ENCODE results near the gene ADD3.
A peak's percentile ranks its signal among the peaks of the same experiment; 100 is the strongest.

ADD3 gene

DNA sequence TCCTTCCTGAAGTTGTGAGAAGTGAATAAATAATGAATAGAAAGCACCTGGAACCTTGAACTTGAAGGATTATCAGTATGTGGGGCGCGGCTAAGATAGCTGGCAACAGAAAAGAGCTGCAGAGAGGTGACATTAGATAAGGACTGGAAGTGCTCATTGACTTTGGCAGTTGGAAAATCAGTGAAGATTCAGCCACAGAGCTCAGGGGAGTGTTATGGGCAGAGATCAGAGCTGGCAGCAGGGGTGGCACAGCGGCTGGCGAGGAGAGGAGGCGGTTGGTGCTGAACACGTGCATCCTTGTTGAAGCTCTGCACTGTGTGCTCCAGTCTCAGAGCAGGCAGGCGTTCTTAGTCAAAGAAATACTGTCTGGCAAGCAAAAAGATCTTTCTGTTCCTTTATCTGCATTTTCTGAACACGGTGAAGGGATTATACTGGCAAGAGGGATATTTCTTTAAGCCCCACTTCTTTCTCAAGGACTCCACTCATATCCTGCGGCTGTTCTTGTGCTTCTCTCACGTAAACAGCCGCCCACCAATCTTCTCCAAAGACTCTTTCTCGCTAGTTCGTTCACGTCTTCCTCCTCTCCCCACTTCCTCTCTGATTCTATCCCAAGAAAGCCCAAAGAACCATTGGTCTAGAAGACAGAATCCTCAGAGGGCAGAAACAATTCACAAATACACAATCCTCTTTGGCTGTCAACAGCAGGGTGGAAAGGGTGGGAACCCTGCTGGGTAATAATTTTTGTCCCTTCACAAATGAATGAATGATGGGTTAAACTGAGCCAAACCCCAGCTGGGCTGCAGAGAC lies 38.6 kb upstream of the ADD3 start:
- H3K4me3 ChIP-seq (ENCODE audit: low read depth in 1 of 2, low read length in 2 of 2) = no peak overlapping the region
- no peaks in the 10 kb centered on the region for H3K4me1 ChIP-seq (ENCODE audit: insufficient read depth, low read length)
- no peaks in the 10 kb centered on the region for H3K36me3 ChIP-seq (ENCODE audit: insufficient read depth, low read length)
- H3K27ac ChIP-seq (ENCODE audit: low read depth, low read length) = no peak overlapping the region
- no peaks in the 10 kb centered on the region for H3K27me3 ChIP-seq (ENCODE audit: control insufficient read depth in 1 of 2, insufficient read depth in 2 of 2, low read length in 2 of 2)
- no peak overlapping the region for H3K9ac ChIP-seq (ENCODE audit: low read length)
- no peaks in the 10 kb centered on the region for H3K9me3 ChIP-seq (ENCODE audit: low read length)

DNA sequence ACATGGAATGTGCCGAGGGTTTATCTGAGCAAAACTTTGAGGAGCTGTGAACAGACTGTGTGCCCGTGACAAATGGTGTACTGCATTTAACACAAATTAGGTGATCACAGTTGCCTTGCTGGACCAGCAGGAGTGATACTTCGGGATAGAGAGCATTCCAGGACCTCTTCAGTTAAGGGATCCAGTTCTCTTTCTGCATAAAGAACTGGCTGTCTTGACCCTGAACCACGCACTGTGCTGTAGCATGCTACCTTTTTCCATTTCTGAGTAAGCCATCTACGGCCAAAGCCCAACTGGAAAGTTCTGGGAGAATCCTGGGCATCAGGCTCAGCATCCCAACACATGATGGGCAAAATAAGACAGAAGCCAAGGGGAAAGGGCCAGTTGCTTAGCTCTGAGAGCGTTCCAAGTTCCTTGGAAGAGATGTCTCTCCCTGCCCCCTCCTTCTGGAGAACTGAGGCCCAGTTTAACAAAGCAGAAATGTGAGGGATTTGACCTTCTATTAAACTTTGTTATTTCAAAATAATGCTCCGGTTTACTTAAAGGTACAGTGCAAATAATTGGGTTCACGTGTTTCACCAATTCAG lies 37.9 kb upstream of the ADD3 start:
- Histone ChIP-seq H3K9ac (ENCODE audit: low read length) (no peak overlapping the region), H3K4me1 (ENCODE audit: insufficient read depth, low read length) (peaks cover under 1% of the 10 kb centered on the region), H3K4me3 (ENCODE audit: low read depth in 1 of 2, low read length in 2 of 2) (no peak overlapping the region)

DNA sequence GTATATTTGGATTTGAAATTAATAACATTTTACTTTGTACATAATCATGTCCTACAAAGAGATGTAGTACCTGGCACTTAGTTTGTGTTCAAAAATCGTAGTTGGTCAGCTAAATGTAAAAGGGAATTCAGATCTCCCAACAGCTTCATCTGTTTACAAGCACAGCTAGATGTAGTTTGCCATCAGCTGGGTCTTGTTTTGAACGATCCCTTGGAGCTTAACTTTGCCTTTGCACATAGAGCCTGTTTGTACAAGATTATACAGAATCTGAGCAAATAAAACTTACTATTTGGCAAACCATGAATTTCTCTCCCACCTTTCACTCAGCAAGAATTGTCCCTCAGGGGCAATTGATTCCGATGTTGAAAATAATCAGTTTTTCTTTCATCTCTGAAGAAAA lies 36.1 kb upstream of the ADD3 start:
- Histone ChIP-seq H3K27ac (ENCODE audit: low read depth, low read length) (no peak overlapping the region), H3K9ac (ENCODE audit: low read length) (no peak overlapping the region), H3K36me3 (ENCODE audit: insufficient read depth, low read length) (no peaks in the 10 kb centered on the region), H3K4me1 (ENCODE audit: insufficient read depth, low read length) (peaks cover 6% of the 10 kb centered on the region), H3K27me3 (ENCODE audit: control insufficient read depth in 1 of 2, insufficient read depth in 2 of 2, low read length in 2 of 2) (no peaks in the 10 kb centered on the region), H3K4me3 (ENCODE audit: low read depth in 1 of 2, low read length in 2 of 2) (no peak overlapping the region), H3K9me3 (ENCODE audit: low read length) (no peaks in the 10 kb centered on the region)

More for the DNA sequence above, 37.9 kb upstream of the ADD3 start:
- no peaks in the 10 kb centered on the region for H3K27me3 ChIP-seq (ENCODE audit: control insufficient read depth in 1 of 2, insufficient read depth in 2 of 2, low read length in 2 of 2)
- H3K9me3 ChIP-seq (ENCODE audit: low read length) = no peaks in the 10 kb centered on the region
- H3K27ac ChIP-seq (ENCODE audit: low read depth, low read length) = no peak overlapping the region
- no peaks in the 10 kb centered on the region for H3K36me3 ChIP-seq (ENCODE audit: insufficient read depth, low read length)

DNA sequence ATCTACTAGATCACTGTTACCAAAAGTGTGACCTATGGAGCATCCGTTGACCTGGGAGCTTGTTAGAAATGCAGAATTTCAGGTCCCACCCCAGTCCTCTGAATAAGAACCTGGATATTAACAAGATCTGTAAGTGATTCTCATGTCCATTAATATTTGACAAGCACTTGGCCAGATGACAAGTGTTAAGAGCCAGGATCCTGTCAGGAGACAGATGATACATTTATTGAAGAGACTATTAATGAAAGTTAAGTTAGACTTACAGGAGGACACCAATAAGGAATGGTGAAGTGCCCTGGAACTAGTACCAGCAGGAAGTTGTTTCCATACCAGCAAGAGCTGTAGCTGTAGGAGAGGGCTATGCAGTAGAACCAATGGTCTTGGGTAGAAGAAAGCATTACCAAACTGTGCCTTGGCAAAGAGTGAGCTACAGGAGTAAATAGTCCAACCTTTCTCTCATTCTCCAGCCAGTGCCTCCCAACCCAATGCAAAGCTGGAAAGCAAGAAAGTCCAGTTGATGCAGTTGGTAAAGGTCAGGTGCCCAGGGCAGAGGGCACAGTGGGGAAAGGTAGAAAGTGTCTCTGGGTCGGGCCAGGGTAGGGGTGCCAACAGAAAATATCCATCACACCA lies 35.3 kb upstream of the ADD3 start:
- H3K9me3 ChIP-seq (ENCODE audit: low read length) = no peaks in the 10 kb centered on the region
- no peaks in the 10 kb centered on the region for H3K27me3 ChIP-seq (ENCODE audit: control insufficient read depth in 1 of 2, insufficient read depth in 2 of 2, low read length in 2 of 2)
- H3K36me3 ChIP-seq (ENCODE audit: insufficient read depth, low read length) = no peaks in the 10 kb centered on the region
- peaks cover 11% of the 10 kb centered on the region for H3K4me1 ChIP-seq (ENCODE audit: insufficient read depth, low read length)
- no peak overlapping the region for H3K27ac ChIP-seq (ENCODE audit: low read depth, low read length)
- no peak overlapping the region for H3K9ac ChIP-seq (ENCODE audit: low read length)
- no peak overlapping the region for H3K4me3 ChIP-seq (ENCODE audit: low read depth in 1 of 2, low read length in 2 of 2)

DNA sequence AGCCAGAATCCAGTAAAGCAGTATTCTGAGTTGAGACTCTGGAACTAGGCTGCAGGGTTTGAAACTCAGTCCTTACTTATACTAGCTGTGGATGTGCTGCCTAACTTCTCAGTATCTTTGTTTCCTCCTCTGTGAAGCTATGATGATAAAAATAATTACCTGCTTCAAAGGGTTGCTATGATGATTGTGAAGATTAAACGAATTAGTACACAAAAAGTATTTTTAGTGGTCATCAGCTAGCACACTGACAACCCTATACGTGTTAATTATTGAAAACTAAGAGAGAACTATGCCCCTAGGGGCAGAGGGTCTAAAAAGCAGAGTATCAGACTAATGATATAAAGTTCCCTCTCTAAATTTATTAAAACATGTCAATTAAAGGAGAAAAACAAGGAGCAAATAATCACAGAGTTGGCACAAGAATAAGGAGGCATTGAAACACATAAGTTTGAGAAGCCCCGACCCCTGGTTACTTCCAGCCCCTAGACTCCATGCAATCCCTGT lies 34.4 kb upstream of the ADD3 start:
- H3K27me3 ChIP-seq (ENCODE audit: control insufficient read depth in 1 of 2, insufficient read depth in 2 of 2, low read length in 2 of 2) = no peaks in the 10 kb centered on the region
- H3K9me3 ChIP-seq (ENCODE audit: low read length) = no peaks in the 10 kb centered on the region
- no peak overlapping the region for H3K27ac ChIP-seq (ENCODE audit: low read depth, low read length)
- no peaks in the 10 kb centered on the region for H3K36me3 ChIP-seq (ENCODE audit: insufficient read depth, low read length)
- no peak overlapping the region for H3K4me3 ChIP-seq (ENCODE audit: low read depth in 1 of 2, low read length in 2 of 2)
- no peak overlapping the region for H3K9ac ChIP-seq (ENCODE audit: low read length)
- peaks cover 18% of the 10 kb centered on the region for H3K4me1 ChIP-seq (ENCODE audit: insufficient read depth, low read length)

DNA sequence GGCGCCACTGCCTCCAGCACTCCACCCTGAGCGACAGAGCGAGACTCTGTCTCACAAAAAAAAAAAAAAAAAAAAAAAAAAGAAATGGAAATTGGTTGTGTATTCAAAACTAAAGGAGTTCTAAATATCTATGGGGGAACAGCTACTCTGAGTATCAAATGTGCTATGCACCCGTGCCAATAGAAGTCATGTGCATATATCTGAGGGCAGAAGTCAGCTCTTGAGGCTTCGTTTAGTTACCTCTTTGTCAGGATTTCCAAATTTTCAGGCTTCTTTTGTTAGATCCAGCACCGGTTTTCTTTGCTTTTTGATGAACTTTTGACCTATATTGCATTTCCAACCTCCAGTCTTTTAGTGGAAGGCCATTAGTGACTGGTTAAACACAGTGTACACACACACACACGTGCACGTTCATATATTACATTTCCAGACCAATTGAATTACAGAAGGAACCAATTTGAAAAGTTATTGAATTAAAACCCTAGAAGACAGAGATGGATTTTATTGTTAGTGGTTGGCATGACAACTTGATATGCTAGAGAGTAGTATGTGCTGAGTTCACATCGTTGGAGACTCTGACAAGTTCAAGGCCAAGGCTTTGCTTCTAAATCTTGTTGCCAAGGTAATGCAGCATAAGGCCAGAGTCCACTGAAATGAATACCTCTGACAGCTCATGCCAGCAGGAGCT lies 33.1 kb upstream of the ADD3 start:
- no peaks in the 10 kb centered on the region for H3K9me3 ChIP-seq (ENCODE audit: low read length)
- H3K4me3 ChIP-seq (ENCODE audit: low read depth in 1 of 2, low read length in 2 of 2) = no peak overlapping the region
- no peak overlapping the region for H3K9ac ChIP-seq (ENCODE audit: low read length)
- H3K27ac ChIP-seq (ENCODE audit: low read depth, low read length) = no peak overlapping the region
- no peaks in the 10 kb centered on the region for H3K36me3 ChIP-seq (ENCODE audit: insufficient read depth, low read length)
- no peaks in the 10 kb centered on the region for H3K27me3 ChIP-seq (ENCODE audit: control insufficient read depth in 1 of 2, insufficient read depth in 2 of 2, low read length in 2 of 2)
- H3K4me1 ChIP-seq (ENCODE audit: insufficient read depth, low read length) = peaks cover 18% of the 10 kb centered on the region

DNA sequence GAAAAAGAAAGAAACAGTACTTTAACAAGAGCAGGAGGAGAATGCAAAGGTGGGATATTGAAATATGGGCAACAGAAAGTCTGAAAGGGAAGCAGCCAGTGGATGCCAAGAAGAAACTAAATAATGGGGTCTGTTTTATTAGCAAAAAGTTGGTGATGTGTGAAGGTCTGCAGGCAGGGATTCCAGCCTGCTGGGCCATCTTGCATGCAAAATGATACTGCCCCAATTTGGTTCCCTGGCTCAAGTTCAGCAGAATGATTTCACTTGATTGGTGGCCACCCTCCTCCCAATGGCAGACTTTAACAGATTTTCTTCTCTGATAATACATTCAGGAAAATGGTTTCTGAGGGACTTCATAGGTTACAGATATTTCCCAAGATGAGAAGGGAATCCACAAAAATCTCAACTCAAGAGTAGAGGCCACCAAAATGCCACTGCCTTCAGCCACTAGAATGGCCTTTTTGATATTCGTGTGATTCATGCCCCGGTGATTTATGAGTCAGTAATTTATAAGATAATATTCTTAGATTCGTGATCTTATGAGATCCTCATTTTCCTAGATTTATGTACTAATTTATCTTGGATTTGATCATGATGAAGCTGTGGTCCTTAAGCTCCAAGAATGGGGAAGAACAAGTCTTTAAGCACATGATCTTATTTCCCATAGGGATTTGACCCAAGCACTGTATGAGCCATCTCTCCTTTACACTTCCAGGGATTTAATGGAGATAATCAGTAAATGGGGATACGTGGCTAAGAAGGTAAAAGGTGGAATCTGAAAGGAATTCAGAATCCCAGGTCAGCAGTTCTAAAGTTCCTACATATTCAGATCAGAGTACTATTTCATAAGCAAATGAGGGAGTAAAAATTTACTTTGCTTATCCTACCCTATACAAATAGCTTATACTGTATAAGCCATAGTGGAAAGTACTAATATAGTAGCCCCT lies 32.3 kb upstream of the ADD3 start:
- no peaks in the 10 kb centered on the region for H3K27me3 ChIP-seq (ENCODE audit: control insufficient read depth in 1 of 2, insufficient read depth in 2 of 2, low read length in 2 of 2)
- no peak overlapping the region for H3K4me3 ChIP-seq (ENCODE audit: low read depth in 1 of 2, low read length in 2 of 2)
- no peak overlapping the region for H3K9ac ChIP-seq (ENCODE audit: low read length)
- H3K9me3 ChIP-seq (ENCODE audit: low read length) = no peaks in the 10 kb centered on the region
- H3K27ac ChIP-seq (ENCODE audit: low read depth, low read length) = no peak overlapping the region
- H3K36me3 ChIP-seq (ENCODE audit: insufficient read depth, low read length) = no peaks in the 10 kb centered on the region
- peaks cover 18% of the 10 kb centered on the region for H3K4me1 ChIP-seq (ENCODE audit: insufficient read depth, low read length)

DNA sequence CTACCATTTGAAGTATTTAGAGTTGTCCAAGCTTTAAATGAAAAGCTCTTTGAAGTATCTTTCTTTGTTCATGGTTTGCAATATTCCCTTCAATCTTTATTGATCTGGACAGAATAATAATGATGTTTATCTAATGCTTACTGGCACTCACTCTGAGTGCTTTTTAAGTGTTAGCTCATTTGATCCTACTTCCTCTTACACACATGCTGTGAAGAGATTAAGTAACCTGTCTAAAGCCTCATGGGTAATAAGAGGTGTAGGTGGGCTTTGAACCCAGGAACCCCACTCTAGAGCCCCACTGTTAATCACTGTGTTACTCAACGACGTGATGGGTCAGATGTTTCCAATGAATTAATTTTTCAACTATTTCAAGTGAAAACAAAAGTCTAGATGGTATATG lies 31.1 kb upstream of the ADD3 start:
- peaks cover 18% of the 10 kb centered on the region for H3K4me1 ChIP-seq (ENCODE audit: insufficient read depth, low read length)
- H3K9ac ChIP-seq (ENCODE audit: low read length) = no peak overlapping the region
- no peak overlapping the region for H3K27ac ChIP-seq (ENCODE audit: low read depth, low read length)
- no peaks in the 10 kb centered on the region for H3K9me3 ChIP-seq (ENCODE audit: low read length)
- no peaks in the 10 kb centered on the region for H3K36me3 ChIP-seq (ENCODE audit: insufficient read depth, low read length)
- no peaks in the 10 kb centered on the region for H3K27me3 ChIP-seq (ENCODE audit: control insufficient read depth in 1 of 2, insufficient read depth in 2 of 2, low read length in 2 of 2)
- no peak overlapping the region for H3K4me3 ChIP-seq (ENCODE audit: low read depth in 1 of 2, low read length in 2 of 2)

DNA sequence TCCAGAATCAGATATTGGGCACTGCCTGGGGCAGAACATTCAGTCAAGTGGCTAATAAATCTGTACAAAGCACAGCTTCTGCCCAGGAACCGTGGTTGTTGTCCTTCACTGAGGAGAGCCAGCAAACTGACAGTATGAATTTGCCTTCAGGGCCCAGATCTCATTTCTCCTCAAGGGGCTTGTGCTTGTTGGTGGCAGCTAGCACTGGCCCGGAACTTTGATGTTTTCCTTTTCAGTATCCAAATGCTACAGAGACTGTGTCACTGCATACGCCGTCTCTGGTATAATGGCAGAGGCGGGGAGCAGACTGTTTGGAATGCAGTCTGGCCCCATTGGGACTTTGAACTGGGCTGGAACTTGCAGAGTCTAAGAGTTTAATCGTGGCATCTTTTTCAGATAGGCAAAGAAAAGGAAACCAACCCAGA lies 30.4 kb upstream of the ADD3 start:
- Histone ChIP-seq H3K9ac (ENCODE audit: low read length) (no peak overlapping the region), H3K27ac (ENCODE audit: low read depth, low read length) (no peak overlapping the region)

DNA sequence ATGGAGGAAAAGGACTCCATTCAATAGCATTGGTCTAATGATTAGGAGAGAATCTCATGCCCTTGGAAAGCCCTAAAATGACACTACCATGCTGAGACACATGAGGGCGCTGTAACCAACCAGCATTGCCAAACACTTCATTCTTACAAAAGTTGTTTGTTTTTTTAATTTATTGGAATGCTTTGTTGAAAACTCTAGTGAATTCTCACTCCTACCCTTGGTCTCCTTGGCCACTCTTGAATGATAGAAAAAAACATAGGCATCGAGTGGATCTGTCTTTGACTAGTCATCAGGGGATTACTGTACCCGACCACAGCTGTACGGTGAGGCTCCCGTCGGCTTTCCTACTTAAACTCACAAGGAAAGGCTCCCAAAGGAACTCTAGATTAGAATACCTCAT lies 29.3 kb upstream of the ADD3 start:
- no peaks in the 10 kb centered on the region for H3K27me3 ChIP-seq (ENCODE audit: control insufficient read depth in 1 of 2, insufficient read depth in 2 of 2, low read length in 2 of 2)
- no peak overlapping the region for H3K4me3 ChIP-seq (ENCODE audit: low read depth in 1 of 2, low read length in 2 of 2)
- no peaks in the 10 kb centered on the region for H3K9me3 ChIP-seq (ENCODE audit: low read length)
- peak overlapping the region; percentile 44 for H3K27ac ChIP-seq (ENCODE audit: low read depth, low read length)
- H3K36me3 ChIP-seq (ENCODE audit: insufficient read depth, low read length) = no peaks in the 10 kb centered on the region
- no peak overlapping the region for H3K9ac ChIP-seq (ENCODE audit: low read length)
- H3K4me1 ChIP-seq (ENCODE audit: insufficient read depth, low read length) = peaks cover 18% of the 10 kb centered on the region

More for the DNA sequence above, 30.4 kb upstream of the ADD3 start:
- Histone ChIP-seq H3K36me3 (ENCODE audit: insufficient read depth, low read length) (no peaks in the 10 kb centered on the region), H3K9me3 (ENCODE audit: low read length) (no peaks in the 10 kb centered on the region), H3K4me1 (ENCODE audit: insufficient read depth, low read length) (peaks cover 18% of the 10 kb centered on the region), H3K4me3 (ENCODE audit: low read depth in 1 of 2, low read length in 2 of 2) (no peak overlapping the region), H3K27me3 (ENCODE audit: control insufficient read depth in 1 of 2, insufficient read depth in 2 of 2, low read length in 2 of 2) (no peaks in the 10 kb centered on the region)

All from muscle layer of colon (tissue), 2 donors.